ENCODE measurements around the gene CD27.
"Not testable (repeated sequence)": the region's sequence is repeated elsewhere in the genome, so short reads cannot be mapped to it uniquely, and the experiment has no call there.

CD27 gene

GRCh38 chr12:6461401-6462233 lies 16.9 kb downstream of the CD27 start:
- no peak for DNase-seq

GRCh38 chr12:6462234-6462995 lies 17.7 kb downstream of the CD27 start:
- no peak for DNase-seq

- no peak for DNase-seq
Measured at GRCh38 chr12:6463216-6463615, 18.5 kb downstream of the CD27 start.

- no peak for DNase-seq
Measured at GRCh38 chr12:6463858-6464257, 19.1 kb downstream of the CD27 start.

- DNase-seq: no peak
Measured at GRCh38 chr12:6464531-6464930, 19.8 kb downstream of the CD27 start.

GRCh38 chr12:6465467-6466183 lies 20.9 kb downstream of the CD27 start:
- DNase-seq: peak; percentile 31 to 66

- DNase-seq: no peak
Measured at GRCh38 chr12:6466184-6466573, 21.4 kb downstream of the CD27 start.

GRCh38 chr12:6466751-6467150 lies 22.0 kb downstream of the CD27 start:
- DNase-seq: not testable (repeated sequence)

GRCh38 chr12:6467571-6468282 lies 23.0 kb downstream of the CD27 start:
- DNase-seq: not testable (repeated sequence)

- no peak for DNase-seq
Measured at GRCh38 chr12:6468283-6468575, 23.5 kb downstream of the CD27 start.

GRCh38 chr12:6469092-6469491 lies 24.3 kb downstream of the CD27 start:
- DNase-seq: no peak

GRCh38 chr12:6469609-6470374 lies 25.0 kb downstream of the CD27 start:
- no peak for DNase-seq

- DNase-seq: peak; percentile 96 to 98
Measured at GRCh38 chr12:6470375-6471163, 25.8 kb downstream of the CD27 start, which contains the start of gene VAMP1. Gene VAMP1, minus strand, starts transcription at chr12:6470677. Its CDS starts 146 bp downstream, at chr12:6470531.

GRCh38 chr12:6471989-6472360 lies 27.2 kb downstream of the CD27 start:
- DNase-seq: no peak

GRCh38 chr12:6472491-6472890 lies 27.7 kb downstream of the CD27 start:
- no peak for DNase-seq

GRCh38 chr12:6475233-6475975 lies 30.6 kb downstream of the CD27 start:
- not testable (repeated sequence) for DNase-seq

- DNase-seq: no peak
Measured at GRCh38 chr12:6476489-6476888, 31.7 kb downstream of the CD27 start.

- not testable (repeated sequence) for DNase-seq
Measured at GRCh38 chr12:6477601-6478377, 33.0 kb downstream of the CD27 start.

GRCh38 chr12:6478416-6478815 lies 33.7 kb downstream of the CD27 start:
- no peak for DNase-seq

- no peak for DNase-seq
Measured at GRCh38 chr12:6488240-6488639, 43.5 kb downstream of the CD27 start.

Data from NCI-H446 (cell line).